HG02678 (cell line): ENCODE data around the gene ADGB.
"Not testable (repeated sequence)": the region's sequence is repeated elsewhere in the genome, so short reads cannot be mapped to it uniquely, and the experiment has no call there.

Experiments used
- ATAC-seq: cut with Tn5 transposase; IDR thresholded peaks from one replicate; pipeline ENCODE4 v1.9.1; 2021; ENCODE audit warnings: mild to moderate bottlenecking, moderate library complexity; ENCODE audit not compliant: unreplicated experiment

Gene ADGB

GRCh38 chr6:146814148-146814750, 215.5 kb downstream of the ADGB start:
- ATAC-seq = no peak

- ATAC-seq = not testable (repeated sequence)
These were observed 217.0 kb downstream of the ADGB start for GRCh38 chr6:146815511-146816462.

GRCh38 chr6:146819596-146820320, 221.0 kb downstream of the ADGB start:
- ATAC-seq = no peak

GRCh38 chr6:146827216-146827928, 228.6 kb downstream of the ADGB start:
- ATAC-seq = no peak

- no peak for ATAC-seq
These were observed 231.2 kb downstream of the ADGB start for GRCh38 chr6:146829792-146830565.

- ATAC-seq = no peak
These were observed 234.4 kb downstream of the ADGB start for GRCh38 chr6:146833157-146833556.

- no peak for ATAC-seq
These were observed 241.4 kb downstream of the ADGB start for GRCh38 chr6:146840216-146840615.

GRCh38 chr6:146840641-146841040, 241.9 kb downstream of the ADGB start:
- ATAC-seq = no peak

- ATAC-seq = no peak
These were observed 248.7 kb downstream of the ADGB start for GRCh38 chr6:146847426-146847825.

GRCh38 chr6:146850238-146850896, 251.6 kb downstream of the ADGB start:
- ATAC-seq = no peak

GRCh38 chr6:146850981-146851380, 252.2 kb downstream of the ADGB start:
- ATAC-seq = no peak

GRCh38 chr6:146851837-146852236, 253.1 kb downstream of the ADGB start:
- ATAC-seq = no peak

- not testable (repeated sequence) for ATAC-seq
These were observed 255.9 kb downstream of the ADGB start for GRCh38 chr6:146854521-146855255.

GRCh38 chr6:146855889-146856288, 257.1 kb downstream of the ADGB start:
- no peak for ATAC-seq

- ATAC-seq = peak; percentile 44
These were observed 257.5 kb downstream of the ADGB start for GRCh38 chr6:146856296-146856695.

GRCh38 chr6:146857180-146857979, 258.6 kb downstream of the ADGB start:
- ATAC-seq = peak; percentile 94

- ATAC-seq = peak; percentile 27
These were observed 259.2 kb downstream of the ADGB start for GRCh38 chr6:146857980-146858347.

GRCh38 chr6:146859206-146859605, 260.4 kb downstream of the ADGB start:
- no peak for ATAC-seq
